ENCODE measurements around the gene PLCB4.

DNA sequence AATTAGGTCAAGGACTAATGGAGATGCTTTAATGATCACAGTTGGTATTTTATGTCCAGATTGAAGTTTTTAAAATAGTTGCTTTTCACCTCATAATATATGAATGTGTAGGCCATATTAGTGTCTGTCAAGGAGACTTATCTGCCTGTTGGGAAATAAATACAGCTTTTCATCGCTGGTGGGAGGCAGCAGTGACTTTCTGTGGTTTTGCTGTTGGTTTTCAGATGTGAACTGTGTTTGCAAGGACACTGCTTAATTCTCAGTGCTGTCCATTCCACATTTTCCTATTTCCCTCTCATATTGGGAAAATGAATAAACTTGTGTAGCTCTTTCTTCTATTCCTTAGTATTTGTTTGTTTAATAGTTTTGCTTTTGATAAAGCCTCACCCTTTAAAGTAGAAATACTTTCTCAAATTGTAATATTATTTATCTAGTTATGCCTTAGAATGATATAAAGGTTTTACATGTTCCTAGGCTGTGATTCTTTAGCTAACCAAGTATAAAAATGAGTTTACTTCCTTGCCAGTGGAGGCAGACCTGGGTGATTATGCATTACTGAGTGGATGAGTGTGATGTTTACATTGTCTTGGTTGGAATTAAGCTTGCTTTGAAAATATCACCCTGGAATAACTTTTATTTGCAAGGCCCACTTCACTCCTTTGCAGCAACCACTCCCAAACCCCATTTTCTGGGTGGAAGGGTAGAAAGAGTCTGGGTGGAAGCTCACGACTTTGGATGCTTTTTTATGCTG lies 3.3 kb downstream of the PLCB4 start:
- TF ChIP-seq POLR2A (IDR thresholded peaks at IDR 0.05; ENCODE audit: low read depth, low read length) (no peak), POLR2AphosphoS5 (IDR thresholded peaks at IDR 0.05; ENCODE audit: low read depth, low read length) (no peak)
